Umbilical cord (tissue), 2 donors: ENCODE measurements around the gene HS1BP3. TPM values are rescaled to one million over a fixed set of nuclear protein-coding genes. Genes with fewer than 3 reads are reported as not detected.

Experiments used
- DNase-seq: peaks from one replicate; pipeline ENCODE4 v3.0.0-alpha.2; 2015; ENCODE audit warnings: low spot score
- total RNA-seq: library from RNA; depleted of rRNA; stranded (reverse); fragments of >200 nt; gene quantifications from one replicate; pipeline ENCODE4 v1.2.3, GENCODE V29; 2014; ENCODE audit warnings: low replicate concordance; ENCODE audit not compliant: insufficient read depth

HS1BP3 gene
- total RNA-seq, 1 donor from 2014 or later = 18.5 TPM

DNA sequence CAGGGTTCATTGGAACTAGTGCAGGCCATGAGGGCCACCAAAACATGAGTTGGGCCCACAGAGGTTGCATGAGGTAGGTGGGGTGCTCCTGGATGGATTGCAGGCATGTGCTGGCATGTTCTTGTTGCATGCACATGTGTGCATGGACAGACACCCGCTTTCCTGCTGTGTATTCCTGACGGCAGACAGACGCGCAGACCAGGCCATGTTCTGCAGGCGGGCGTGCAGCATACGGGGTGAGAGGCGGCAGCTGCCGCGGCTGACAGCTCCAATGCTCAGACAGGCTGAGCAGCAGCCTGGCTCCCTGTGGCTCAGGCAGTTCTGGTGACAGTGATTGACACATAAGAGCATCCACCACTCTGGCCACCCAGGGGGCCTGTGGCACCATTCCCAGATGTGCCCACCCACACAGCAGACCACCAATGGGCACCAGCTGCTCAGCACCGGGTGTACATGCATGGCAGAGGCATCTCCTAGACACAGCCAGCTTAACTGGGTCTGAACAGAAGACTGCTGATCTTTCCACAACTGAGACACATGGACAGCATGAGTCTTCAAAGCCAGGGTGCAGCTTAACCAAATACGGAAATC, 21.2 kb downstream of the HS1BP3 start:
- peak; percentile 85 for DNase-seq

GRCh38 chr2:20629181-20629580, 21.7 kb downstream of the HS1BP3 start:
- no peak for DNase-seq

- DNase-seq = no peak
Observed at GRCh38 chr2:20627712-20628380, 23.1 kb downstream of the HS1BP3 start.

DNA sequence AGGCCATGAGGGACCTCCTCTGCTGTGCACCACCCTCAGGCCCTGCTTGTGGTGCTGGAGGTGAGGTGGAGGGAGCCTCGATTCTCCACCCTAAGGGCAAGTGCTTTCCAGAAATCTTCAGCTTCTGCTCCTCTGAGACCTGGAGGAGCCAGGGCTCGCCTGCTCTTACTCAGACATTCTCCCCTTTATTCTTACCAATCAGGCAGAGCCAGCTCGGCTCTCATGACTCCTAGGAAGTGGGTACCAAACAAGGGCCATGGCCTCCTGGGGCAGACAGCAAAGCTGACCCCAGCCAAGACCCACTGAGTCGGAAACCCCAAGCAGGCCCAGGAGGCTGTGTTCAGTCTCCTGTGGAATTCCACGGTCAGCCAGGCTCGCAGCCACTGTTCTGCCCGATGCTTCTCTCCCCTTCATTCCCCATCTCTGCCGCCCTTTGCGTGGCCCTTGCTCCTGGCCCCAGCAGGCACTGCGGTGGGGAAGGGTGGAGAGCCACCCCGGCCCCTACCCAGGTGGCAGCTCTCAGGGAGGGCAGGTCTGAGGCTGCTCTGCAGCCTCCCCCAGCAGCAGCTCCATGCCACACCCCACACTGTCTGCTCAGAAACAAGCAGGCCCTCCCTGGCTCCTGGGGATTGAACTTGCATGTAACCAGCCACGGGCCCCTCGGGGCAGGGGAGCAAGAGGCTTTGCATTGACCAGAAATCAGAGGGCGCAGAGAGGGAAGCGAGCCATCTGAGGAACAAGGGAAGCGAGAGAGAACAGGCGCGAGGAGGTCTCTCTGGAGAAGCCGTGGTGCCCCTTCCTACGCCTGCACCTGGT, 24.0 kb downstream of the HS1BP3 start:
- DNase-seq = no peak

DNA sequence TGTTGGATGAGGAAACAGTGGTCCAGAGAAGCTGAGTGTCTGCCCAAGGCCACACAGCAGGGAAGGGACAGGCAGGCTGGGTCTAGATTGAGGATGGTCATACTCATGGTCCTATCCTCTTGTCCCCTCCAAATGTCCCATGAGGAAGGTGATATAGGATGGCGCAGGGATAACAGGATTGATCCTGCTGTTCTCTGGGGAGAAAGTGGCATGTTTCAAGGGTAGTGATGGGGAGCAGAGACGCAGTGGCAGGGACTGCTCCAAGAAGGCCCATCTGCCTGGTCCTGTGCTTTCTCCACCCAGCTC, 24.6 kb downstream of the HS1BP3 start:
- DNase-seq = no peak

GRCh38 chr2:20625491-20626391, 25.2 kb downstream of the HS1BP3 start:
- DNase-seq = no peak

- DNase-seq = no peak
Observed at GRCh38 chr2:20624884-20625485, 25.9 kb downstream of the HS1BP3 start.

DNA sequence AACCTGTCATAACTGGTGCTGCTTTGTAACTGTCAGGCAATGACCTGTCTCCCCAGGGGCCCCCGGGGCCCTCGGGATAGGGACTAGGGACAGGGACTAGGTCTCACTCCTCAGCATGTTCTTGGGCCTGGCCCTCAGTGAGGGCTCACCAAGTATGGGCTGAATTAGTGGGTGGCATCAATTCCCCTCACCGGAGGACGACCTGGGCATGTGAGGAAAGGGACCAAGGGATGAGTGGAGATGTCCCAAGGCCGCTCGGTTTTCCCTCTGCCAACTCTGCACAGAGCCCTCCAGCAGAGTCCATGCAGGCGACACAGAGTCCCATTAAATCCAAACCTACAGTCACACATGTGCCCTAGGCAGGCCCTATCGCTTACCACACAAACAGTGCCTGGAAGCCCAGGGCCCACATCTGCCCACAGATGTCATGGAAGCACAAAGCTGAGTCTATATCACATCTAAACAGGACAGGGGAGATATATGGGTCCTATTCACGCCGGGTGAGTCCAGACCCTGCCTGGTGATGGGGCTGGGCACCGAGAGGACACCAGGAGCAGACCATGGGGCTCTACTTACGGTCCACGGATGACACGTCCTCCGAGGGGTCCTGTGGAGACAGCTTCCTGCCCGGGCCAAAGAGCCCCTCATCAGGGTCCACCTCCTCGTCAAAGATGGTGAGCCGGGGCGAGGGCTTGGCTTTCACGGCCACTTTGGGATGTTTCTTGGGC, 26.6 kb downstream of the HS1BP3 start:
- no peak for DNase-seq

- no peak for DNase-seq
Observed at GRCh38 chr2:20623741-20624155, 27.1 kb downstream of the HS1BP3 start.

- DNase-seq = no peak
Observed at GRCh38 chr2:20623241-20623640, 27.7 kb downstream of the HS1BP3 start.

GRCh38 chr2:20622731-20623130, 28.2 kb downstream of the HS1BP3 start:
- no peak for DNase-seq

- no peak for DNase-seq
Observed at GRCh38 chr2:20622296-20622686, 28.6 kb downstream of the HS1BP3 start.

GRCh38 chr2:20621366-20622295, 29.3 kb downstream of the HS1BP3 start:
- no peak for DNase-seq

DNA sequence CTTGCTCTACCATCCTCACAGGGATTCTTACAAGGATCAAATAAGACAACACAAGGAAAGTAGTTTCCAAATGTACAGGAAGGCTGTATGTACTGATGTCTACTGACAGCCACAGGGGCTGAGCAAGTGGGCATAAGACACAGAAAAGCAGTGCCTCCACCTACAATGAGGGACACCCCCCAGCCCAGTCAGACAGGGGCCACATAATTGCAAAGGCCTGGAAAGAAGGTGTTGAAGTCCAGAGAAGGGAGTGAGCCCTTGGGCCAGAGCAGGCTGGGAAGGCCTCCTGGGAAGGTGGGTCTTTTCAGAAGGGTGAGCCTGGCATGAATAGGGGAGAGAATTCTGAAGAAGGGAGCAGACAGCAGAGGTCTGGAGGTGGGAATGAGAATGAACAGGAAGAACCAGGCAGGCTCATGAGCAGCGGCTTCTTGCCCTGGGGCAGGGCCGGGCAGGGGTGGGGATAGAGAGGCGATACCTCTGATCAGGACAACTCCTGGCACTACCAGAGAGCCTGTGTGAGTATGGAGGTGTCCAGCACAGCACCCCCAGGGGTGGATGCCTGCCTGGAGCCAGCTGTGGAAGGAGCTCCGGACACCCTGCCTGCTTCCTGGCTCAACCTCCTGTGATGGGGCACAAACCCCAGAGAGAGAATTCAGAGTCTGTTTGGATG, 30.1 kb downstream of the HS1BP3 start:
- no peak for DNase-seq

DNA sequence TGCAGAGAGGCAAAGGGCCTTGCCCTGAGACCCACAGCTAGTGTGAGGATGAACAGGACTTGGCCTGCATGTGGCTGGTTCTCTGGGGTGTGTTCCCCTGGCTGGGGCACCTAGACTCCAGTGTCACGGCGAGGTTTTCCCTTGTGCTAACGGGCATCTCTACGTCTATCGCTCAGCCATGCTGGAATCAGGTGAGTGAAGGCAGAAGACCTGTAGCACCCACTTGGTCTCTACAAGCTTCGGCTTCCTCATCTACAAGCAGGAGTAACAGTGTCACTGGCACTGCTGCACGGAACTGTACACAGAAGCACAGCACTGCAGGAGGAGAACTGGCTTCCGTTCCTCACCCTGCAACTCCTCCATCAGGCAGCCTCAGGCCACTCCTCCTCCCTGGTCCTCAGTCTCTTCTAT, 30.6 kb downstream of the HS1BP3 start:
- DNase-seq = no peak

DNA sequence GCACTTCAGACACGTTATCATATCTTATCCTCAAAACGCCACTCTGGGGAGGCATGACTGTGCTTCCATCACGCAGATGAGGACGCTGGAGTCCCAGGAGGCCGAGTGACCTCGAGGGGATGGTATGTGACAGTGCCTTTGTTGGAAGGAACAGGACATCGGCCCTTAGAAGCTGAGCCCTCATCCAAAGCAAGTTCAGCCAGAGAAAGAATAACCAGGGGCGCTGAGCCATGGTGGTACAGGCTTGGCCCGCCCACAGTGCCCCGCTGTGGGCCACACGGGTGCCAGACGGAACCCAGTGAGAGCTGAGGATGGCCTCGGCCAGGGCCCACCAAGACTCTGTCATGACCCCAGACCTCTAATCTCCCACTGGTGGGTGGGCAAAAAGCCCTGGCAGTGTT, 31.3 kb downstream of the HS1BP3 start:
- no peak for DNase-seq

- DNase-seq = no peak
Observed at GRCh38 chr2:20618886-20619521, 31.9 kb downstream of the HS1BP3 start.

DNA sequence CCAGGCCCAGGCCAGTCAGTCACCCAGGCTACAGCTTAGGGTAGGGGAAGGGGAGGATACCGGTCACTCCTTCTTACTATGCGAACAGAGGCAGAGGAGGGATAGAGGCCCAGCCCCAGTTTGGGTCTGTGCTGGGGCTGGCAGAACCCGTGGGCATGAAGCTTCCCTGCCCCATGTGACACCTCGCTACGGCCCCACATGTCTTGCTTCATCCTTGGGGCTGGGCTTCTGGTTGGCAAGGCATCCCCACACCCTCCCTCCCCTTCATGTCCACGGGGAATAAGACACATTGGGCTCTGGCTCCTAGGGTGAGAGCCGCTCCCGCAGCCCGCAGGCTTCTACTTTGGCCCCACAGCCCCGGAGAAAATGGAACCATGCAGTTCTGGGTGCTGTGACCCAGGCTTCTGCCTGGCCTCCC, 32.4 kb downstream of the HS1BP3 start:
- no peak for DNase-seq
